ENCODE measurements around the gene ZNF708. TPM values are rescaled to one million over a fixed set of nuclear protein-coding genes. Genes with fewer than 3 reads are reported as not detected.

The ZNF708 gene
- total RNA-seq, 2 donors from 2014 or later = 3.6 to 6.3 TPM

GRCh38 chr19:21328406-21328805, 804 bp downstream of the ZNF708 start:
- no peak for TF ChIP-seq CTCF (IDR thresholded peaks at IDR 0.05)
- no peak for DNase-seq (ENCODE audit: low spot score)
- Histone ChIP-seq H3K27ac (peak overlapping the region; percentile 96 to 97), H3K9me3 (no peaks in the 10 kb centered on the region), H3K27me3 (no peaks in the 10 kb centered on the region), H3K4me1 (peaks cover 0 to 15% of the 10 kb centered on the region in 2 donors), H3K36me3 (peaks cover 8% of the 10 kb centered on the region), H3K4me3 (peak overlapping the region; percentile 77 to 81)

- H3K27me3 ChIP-seq = no peaks in the 10 kb centered on the region
- no peak for DNase-seq (ENCODE audit: low spot score)
- no peaks in the 10 kb centered on the region for H3K9me3 ChIP-seq
- no peak for TF ChIP-seq CTCF (IDR thresholded peaks at IDR 0.05)
- H3K4me3 ChIP-seq = no peak overlapping the region
- H3K36me3 ChIP-seq = peaks cover 8% of the 10 kb centered on the region
- peaks cover 0 to 34% of the 10 kb centered on the region in 2 donors for H3K4me1 ChIP-seq
- H3K27ac ChIP-seq = no peak overlapping the region
These were observed 3.0 kb downstream of the ZNF708 start for GRCh38 chr19:21326169-21326568.

DNA sequence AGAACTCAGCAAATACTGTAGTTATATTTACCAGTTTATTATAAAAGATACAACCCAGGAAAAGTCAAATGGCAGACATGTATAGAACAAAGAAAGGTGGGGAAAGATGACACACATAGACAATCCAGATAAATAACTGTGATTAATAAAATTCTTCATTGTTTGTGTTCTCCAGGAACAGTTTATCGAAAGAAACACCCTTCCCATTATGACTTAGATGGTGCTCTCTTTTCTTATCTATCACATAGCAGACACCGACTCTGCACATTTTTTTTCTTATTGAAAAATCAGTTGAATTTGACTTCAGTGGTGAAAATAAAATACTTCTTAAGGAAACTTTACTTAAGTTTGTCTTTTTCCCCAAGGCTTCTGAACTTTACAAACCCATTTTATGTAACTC, 6.2 kb downstream of the ZNF708 start:
- peak overlapping the region; percentile 49 to 57 for H3K27ac ChIP-seq
- no peaks in the 10 kb centered on the region for H3K27me3 ChIP-seq
- H3K36me3 ChIP-seq = peaks cover 8% of the 10 kb centered on the region
- no peaks in the 10 kb centered on the region for H3K9me3 ChIP-seq
- TF ChIP-seq CTCF (IDR thresholded peaks at IDR 0.05) = no peak
- H3K4me3 ChIP-seq = no peak overlapping the region
- peaks cover 0 to 29% of the 10 kb centered on the region in 2 donors for H3K4me1 ChIP-seq
- no peak for DNase-seq (ENCODE audit: low spot score)

DNA sequence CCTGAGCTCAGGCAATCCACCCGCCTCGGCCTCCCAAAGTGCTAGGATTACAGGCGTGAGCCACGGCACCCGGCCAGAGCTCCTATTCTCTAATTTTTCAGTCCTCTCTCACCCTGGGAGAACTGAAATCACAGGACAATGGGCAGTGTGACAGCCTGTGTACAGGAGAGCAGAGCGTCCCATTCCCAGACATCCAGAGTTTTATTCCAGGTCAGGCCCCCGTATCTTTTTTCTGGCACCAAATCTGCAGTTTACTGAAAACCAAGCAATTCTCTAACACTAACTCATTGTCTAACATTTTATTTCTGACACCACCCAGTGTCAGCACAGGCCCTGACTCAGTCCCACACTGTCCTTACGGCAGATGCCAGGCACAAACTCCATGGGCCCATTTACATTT, 6.7 kb downstream of the ZNF708 start:
- DNase-seq (ENCODE audit: low spot score) = peak; percentile 76
- Histone ChIP-seq H3K27me3 (no peaks in the 10 kb centered on the region), H3K4me1 (peaks cover 0 to 29% of the 10 kb centered on the region in 2 donors)

DNA sequence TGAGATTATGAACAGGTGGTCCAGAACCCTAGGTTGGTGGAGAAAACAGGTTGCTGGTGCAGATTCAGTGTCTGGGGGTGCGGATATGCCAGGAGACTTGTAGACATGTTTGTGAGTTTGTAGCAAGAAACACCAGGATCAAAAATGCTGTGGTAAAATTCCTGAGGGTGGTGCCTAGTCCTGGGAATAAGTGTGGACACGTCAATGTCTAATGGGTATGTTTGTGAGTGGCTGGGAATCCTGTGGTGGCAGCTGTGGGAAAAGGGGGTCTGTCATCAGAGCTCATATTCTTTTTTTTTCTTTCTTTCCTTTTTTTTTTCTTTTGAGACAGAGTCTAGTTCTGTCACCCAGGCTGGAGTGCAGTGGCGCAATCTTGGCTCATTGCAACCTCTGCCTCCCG, 7.2 kb downstream of the ZNF708 start:
- H3K36me3 ChIP-seq = peaks cover 8% of the 10 kb centered on the region
- no peak for DNase-seq (ENCODE audit: low spot score)
- H3K27ac ChIP-seq = peak overlapping the region; percentile 49 to 57
- H3K4me3 ChIP-seq = no peak overlapping the region
- no peaks in the 10 kb centered on the region for H3K27me3 ChIP-seq
- peaks cover 0 to 33% of the 10 kb centered on the region in 2 donors for H3K4me1 ChIP-seq
- no peak for TF ChIP-seq CTCF (IDR thresholded peaks at IDR 0.05)
- H3K9me3 ChIP-seq = no peaks in the 10 kb centered on the region

More for the DNA sequence above, 6.7 kb downstream of the ZNF708 start:
- H3K27ac ChIP-seq = peak overlapping the region; percentile 49 to 57
- no peak for TF ChIP-seq CTCF (IDR thresholded peaks at IDR 0.05)
- H3K4me3 ChIP-seq = no peak overlapping the region
- H3K36me3 ChIP-seq = peaks cover 8% of the 10 kb centered on the region
- no peaks in the 10 kb centered on the region for H3K9me3 ChIP-seq

DNA sequence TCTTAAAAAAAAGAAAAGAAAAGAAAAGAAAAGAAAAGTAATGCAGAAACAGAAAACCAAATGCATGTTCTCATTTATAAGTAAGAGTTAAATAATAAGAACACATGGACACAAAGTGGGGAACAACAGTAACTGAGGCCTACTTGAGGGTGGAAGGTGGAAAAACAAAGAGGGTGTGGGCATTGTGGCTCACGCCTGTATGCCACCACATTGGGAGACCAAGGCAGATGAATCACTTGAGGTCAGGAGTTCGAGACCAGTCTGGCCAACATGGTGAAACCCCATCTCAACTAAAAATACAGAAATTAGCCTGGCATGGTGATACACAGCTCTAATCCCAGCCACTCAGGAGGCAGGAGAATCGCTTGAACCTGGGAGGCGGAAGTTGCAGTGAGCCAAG, 8.1 kb downstream of the ZNF708 start:
- peak overlapping the region; percentile 49 to 57 for H3K27ac ChIP-seq
- no peak overlapping the region for H3K4me3 ChIP-seq
- no peaks in the 10 kb centered on the region for H3K27me3 ChIP-seq
- peaks cover 3% of the 10 kb centered on the region for H3K36me3 ChIP-seq
- no peak for DNase-seq (ENCODE audit: low spot score)
- peaks cover 0 to 33% of the 10 kb centered on the region in 2 donors for H3K4me1 ChIP-seq
- no peaks in the 10 kb centered on the region for H3K9me3 ChIP-seq
- no peak for TF ChIP-seq CTCF (IDR thresholded peaks at IDR 0.05)
